Measurements from ENCODE around the gene CCDC152. TPM values are rescaled to one million over a fixed set of nuclear protein-coding genes. Genes with fewer than 3 reads are reported as not detected.

CCDC152 gene
- total RNA-seq, 1 donor from 2014 or later: 3.1 TPM

DNA sequence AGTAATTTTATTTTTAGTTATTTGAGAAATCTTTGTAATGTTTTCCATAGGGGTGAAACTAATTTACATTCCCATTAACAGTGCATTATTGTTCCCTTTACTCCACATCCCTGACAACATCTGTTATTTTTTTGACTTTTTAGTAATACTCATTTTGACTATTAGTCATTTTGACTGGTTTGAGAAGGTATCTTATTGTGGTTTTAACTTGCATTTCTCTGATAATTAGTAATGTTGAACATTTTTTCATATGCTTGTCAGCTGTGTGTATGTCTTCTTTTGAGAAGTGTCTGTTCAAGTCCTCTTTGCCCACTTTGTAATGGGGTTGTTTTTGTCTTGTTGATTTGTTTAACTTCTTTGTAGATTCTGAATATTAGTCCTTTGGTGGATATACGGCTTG lies 27.5 kb downstream of the CCDC152 start:
- DNase-seq: no peak

- no peak for DNase-seq
Observed at GRCh38 chr5:42785756-42786155, 29.1 kb downstream of the CCDC152 start.

DNA sequence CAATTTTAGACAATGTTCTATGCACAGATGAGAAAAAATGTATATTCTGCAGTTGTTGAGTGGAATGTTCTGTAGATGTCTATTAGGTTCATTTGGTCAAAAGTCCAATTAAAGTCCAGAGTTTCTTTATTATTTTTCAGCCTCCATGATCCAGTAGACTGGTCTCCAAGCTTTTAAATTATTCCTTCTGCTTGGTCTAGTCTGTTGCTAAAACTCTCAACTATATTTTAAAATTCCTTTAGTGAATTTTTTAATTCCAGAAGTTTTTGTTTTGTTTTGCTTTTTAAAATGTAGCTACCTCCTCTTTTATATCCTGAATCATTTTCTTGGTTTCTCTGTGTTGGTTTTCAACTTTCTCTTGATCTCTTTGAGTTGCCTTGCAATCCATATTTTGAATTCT lies 30.5 kb downstream of the CCDC152 start:
- DNase-seq: no peak

DNA sequence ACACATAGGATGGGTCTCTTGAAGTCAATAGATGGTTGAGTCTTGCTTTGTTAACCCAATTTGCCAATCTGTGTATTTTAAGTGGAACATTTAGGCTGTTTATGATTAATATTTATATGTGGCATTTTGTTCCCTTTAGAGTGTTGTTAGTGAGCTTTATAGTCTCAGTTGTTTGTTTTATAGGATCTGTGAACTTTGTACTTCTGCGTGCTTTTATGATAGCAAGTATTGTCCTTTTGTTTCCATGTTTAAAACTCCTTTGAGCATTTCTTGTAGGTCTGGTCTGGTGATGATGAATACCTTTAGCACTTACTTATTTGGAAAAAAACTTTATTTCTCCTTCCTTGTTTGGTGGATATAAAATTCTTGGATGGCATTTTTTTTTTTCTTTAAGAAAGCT lies 31.2 kb downstream of the CCDC152 start:
- DNase-seq: no peak

DNA sequence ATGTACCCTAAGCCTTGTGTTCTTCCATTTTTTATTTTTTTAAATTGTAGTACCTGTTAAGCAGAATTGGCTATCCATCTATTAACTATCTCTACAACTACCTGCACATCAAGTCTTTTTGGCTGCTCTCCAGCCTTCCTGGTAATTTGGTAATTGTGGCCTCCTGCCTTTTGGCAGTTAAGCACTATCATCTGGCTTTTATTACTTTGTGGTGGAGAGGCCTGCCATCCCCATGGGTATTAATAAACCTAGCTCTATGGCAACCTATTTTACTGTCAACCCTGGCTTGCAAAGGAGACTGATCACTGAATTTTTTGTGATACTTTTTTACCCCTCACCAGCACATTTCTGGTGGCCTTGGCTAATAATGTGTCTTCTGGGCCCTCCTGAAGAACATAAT lies 34.5 kb downstream of the CCDC152 start:
- DNase-seq: no peak

DNA sequence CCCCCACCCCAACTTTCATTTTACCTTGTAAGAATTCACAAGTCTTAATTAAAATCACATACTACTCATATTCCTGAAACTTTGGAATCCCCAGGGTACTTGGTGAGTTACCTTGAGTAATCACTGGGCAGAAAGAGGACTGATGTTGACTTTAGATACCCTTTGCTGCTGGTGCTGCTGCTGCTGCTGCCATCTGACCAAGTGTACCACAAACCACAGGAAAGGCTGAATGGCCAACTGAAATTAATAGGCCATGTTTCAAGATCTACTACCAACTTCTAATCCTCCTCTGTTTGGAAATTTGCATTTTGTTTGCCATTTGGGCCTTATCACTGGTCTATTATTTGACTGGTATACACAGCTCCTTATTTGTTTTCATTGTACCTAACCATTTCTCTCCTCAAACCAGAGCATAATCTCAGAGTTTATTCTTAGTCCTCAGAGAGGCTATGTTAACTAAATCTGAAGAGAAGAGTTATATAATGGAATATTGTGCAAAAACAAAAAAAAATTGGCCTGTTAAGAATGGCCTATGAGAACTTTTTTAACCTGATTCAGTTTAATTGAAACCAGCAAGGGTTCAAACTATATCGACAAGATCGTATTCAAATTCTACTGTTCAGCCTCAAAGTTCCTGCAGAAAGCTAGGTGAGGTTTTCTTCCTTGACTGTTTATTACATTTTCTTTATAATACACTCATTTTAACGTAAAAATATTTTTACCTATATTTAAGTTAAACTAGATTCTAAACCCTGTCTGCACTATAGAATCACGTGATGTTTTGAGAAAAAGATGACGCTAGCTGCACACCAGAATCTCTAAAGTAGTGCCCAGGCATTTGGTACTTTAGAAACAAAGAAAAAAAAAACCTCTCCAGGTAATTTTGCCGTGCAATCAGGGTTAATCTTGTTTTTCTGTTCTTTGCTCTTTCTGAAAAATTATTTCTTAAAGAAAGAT lies 41.9 kb downstream of the CCDC152 start:
- no peak for DNase-seq

DNA sequence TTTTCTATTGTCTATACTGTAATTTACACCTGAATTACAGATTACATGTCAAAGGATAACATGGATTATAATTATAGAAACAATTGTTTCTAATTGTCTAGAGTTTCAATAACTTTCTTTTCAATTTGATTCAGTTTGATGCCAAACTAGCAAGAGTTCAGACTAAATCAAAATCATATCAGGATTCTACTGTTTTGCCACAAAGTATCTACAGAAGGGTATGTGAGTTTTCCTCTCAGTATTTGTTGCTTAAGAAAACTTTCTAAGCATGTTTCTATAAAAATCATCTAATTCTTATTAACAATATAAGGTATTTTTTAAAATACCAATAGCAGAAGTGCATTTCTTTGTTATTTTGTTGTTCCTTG lies 42.6 kb downstream of the CCDC152 start:
- no peak for DNase-seq

DNA sequence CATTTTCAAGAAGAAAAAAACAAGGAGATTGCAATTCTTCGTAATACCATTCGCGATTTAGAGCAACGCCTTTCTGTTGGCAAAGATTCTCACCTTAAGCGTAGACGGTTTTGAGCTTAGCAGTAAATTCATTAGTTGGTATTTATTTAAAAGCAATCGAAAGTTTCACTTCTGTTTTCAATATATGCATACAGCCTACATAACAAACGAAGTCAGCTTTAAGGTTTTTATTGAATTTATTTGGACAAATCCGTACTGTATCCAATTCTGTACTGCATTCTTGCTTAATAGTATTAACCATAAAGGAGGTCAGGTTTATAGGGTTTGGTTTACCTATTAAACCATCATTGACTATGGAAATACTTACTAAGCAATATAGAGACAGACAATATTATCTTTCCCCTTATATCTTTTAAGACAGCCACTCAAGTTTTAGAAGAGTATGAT lies 43.1 kb downstream of the CCDC152 start:
- no peak for DNase-seq

GRCh38 chr5:42800748-42801330 lies 44.2 kb downstream of the CCDC152 start:
- no peak for DNase-seq

GRCh38 chr5:42801516-42802166 lies 45.0 kb downstream of the CCDC152 start:
- DNase-seq: no peak

DNA sequence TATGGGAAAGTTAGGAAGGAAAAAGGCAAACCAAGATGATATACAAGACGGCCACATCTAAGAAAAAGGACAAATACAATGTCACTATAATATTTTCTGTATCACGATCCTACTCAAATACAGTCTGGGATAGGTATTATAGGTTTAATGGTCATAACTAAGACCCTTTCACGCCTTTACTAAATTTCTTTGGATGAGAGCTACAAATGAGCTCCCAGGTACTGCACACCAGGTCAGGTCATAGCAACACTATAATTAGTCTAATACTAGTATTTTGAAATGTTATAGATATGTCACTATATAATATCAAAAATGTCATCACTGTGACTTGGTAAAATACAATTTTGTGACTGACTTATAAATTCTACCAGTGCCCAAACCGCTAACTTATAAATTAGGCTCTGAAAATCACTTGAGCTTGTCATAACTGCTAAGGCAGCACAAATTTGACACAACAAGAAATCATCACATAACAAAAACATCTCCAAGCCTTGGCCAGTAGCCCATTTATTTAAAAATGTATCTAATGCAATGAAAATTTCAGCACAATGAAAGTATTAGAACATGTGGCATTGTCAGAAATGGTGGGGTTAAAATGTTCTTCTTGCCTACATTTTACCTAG lies 48.2 kb downstream of the CCDC152 start:
- no peak for DNase-seq

GRCh38 chr5:42806004-42806700 lies 49.5 kb downstream of the CCDC152 start:
- DNase-seq: no peak

- no peak for DNase-seq
Observed at GRCh38 chr5:42806701-42807262, 50.2 kb downstream of the CCDC152 start.

GRCh38 chr5:42807722-42808447 lies 51.3 kb downstream of the CCDC152 start:
- DNase-seq: no peak

- DNase-seq: no peak
Observed at GRCh38 chr5:42808888-42809611, 52.4 kb downstream of the CCDC152 start.

GRCh38 chr5:42810834-42811590 lies 54.4 kb downstream of the CCDC152 start:
- DNase-seq: peak; percentile 48

- DNase-seq: peak; percentile 92
Observed at GRCh38 chr5:42811591-42812446, 55.2 kb downstream of the CCDC152 start, which contains the start of gene SELENOP. SELENOP (minus strand) TSS chr5:42811892; CDS start chr5:42808353, 3,539 bp downstream.

- no peak for DNase-seq
Observed at GRCh38 chr5:42812620-42813019, 56.0 kb downstream of the CCDC152 start.
